T-helper 2 cell treated with Interferon-gamma antibody and Interleukin-4, amounts not matched to agents 100 ng/mL and 5 ng/mL, for 36 hours (primary cell): ENCODE measurements around the gene GEN1. TPM values are rescaled to one million over a fixed set of nuclear protein-coding genes. Genes with fewer than 3 reads are reported as not detected.

Experiments used
- intact Hi-C: fragments of 100-400 bp; cut with micrococcal nuclease; formaldehyde crosslinking; loops from one replicate; pipeline ENCODE4 v1.15.1; 2023
- total RNA-seq: library from RNA; stranded (reverse); gene quantifications from 2 replicates; pipeline ENCODE4 v1.2.3, GENCODE V29; 2022

Gene GEN1
- total RNA-seq, 1 donor from 2014 or later = 41.8 TPM

GRCh38 chr2:17793803-17794354 lies 39.9 kb downstream of the GEN1 start:
- intact Hi-C loops = no loop called here

- intact Hi-C loops = no loop called here
These were observed 41.4 kb downstream of the GEN1 start for GRCh38 chr2:17795309-17795708.

DNA sequence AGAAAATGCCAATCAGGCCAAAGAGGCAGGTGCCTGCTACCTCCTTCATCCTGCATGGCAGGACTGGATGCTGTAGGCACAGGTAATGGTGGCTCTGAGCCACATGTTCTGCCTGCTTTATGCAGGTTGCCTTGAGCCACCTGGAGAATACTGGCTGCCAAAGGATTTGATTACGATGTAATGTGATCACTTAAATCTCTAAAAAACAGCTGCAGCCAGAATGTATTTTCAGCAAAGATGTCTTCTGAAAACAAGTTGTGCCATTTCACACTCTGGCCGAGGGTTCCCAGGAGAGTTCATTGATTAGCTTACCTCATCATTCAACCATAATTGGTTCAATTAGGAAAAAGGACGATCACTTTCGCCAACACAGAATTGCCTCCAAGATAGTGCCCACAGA lies 44.4 kb downstream of the GEN1 start:
- intact Hi-C loops = no loop called here

DNA sequence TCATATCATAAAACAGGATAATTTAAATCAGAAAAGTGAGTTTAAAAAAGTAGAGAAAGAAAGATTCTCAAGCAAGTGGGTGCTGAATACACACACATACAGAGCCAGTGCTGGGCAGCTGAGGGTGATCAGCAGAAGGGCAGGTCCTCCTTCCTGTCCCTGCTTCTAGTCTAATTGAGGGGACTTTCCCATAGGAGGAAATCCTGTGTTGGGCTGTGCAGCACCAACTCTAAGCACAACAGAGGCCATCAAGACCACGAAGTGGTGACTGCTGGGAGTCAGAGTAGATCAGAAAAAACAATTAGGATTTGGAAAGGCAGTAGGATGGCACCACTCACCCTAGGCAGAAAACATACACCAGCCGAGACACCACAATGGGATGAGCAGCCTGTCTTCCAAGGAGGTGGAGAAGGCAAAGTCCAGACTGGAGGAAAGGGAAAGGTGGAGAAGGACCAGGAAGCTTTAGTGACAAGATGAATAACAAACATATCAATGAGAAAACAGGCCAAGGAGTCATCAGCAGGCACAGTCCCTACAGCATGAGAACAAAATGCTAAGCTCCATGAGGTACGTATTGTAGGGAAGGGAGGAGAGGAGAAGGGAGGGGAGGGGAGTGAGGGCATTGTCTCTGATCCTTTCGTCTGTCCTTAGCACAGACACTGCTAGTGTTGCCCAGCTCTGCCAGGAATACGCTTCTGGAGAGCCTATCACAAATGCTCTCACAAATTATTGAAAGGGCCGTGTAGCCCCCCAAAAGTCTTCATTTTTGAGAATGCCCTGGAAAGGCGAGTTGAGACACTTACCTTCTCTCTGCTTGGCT lies 45.6 kb downstream of the GEN1 start:
- intact Hi-C loops = no loop called here

GRCh38 chr2:17800219-17800618 lies 46.3 kb downstream of the GEN1 start:
- intact Hi-C loops = no loop called here

DNA sequence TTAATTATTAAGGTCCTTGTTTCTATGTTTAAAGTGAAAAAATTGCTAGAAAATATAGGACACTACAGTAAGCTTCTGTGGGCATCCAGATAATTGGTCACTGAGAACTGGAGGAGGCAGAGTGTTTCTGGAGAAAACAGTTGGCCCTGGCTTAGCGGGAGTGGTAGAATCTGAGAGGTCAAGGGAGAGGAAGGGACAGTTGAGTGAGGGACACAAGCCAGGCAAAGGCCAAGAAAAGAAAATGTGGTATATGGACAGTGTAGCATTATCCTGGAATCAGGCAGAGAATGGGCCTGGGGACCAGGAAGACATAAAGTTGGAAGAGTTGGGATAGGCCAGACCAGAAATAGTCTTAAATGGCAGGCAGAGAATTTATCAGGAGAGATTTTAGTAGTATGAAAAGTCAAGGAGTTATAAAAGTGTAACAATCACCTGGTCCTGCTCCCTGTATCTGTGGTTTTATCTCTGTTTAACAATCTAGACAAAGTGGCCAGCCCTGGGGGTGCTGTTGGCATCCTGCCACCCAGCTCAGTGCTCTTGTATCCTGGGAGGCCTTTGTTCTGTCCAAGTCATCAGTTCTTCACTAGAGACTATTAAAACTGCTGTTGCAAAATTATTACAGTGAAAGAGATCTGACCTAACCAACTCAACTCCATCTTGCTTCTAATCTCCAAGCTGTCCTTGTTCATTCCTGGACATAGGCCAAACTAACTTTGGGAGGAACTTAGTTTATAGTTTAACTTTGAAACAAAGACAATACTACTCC lies 46.9 kb downstream of the GEN1 start:
- intact Hi-C loops = no loop called here

DNA sequence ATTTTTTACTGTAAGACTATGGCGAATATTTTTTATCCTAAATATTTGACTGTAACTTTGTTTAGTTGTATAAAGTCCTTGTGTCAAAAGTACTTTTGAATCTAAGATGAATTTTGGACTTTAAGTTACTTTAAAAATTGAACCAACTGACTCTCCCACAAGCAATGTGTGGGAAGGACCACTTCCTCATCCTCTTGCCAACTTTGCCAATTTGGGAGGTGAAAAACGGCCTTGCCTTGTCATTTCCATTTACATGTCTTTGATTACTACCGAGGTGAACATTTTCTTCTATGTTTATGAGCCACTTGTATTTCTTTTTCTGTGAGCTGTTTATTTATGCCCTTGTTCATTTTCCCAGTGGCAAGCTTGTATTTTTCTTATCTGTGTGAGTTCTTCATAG lies 49.6 kb downstream of the GEN1 start:
- intact Hi-C loops = no loop called here

GRCh38 chr2:17804358-17804757 lies 50.4 kb downstream of the GEN1 start:
- intact Hi-C loops = no loop called here

DNA sequence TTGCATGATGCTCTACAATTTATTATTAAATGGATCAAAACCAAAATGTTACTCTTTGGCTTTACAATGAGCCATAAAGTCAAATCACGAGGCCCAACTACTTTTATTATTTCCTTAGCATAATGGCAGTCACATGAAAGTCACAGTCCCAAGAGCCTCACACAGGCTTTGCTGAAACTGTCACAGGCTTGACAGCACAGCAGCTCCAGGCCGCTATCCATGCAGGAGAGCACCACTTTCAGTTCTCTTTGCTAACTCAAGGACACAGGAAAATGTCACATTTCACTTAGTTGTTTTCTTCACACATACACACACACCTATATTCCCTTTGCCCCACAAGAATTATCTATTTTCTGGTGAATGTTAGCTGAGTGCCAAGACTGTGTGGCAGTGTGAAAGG lies 51.2 kb downstream of the GEN1 start:
- intact Hi-C loops = no loop called here

GRCh38 chr2:17805717-17806363 lies 51.9 kb downstream of the GEN1 start:
- intact Hi-C loops = no loop called here

GRCh38 chr2:17813010-17813741 lies 59.2 kb downstream of the GEN1 start:
- intact Hi-C loops = no loop called here

- intact Hi-C loops = no loop called here
These were observed 60.0 kb downstream of the GEN1 start for GRCh38 chr2:17813742-17814473.

- intact Hi-C loops = no loop called here
These were observed 60.7 kb downstream of the GEN1 start for GRCh38 chr2:17814601-17815000.

DNA sequence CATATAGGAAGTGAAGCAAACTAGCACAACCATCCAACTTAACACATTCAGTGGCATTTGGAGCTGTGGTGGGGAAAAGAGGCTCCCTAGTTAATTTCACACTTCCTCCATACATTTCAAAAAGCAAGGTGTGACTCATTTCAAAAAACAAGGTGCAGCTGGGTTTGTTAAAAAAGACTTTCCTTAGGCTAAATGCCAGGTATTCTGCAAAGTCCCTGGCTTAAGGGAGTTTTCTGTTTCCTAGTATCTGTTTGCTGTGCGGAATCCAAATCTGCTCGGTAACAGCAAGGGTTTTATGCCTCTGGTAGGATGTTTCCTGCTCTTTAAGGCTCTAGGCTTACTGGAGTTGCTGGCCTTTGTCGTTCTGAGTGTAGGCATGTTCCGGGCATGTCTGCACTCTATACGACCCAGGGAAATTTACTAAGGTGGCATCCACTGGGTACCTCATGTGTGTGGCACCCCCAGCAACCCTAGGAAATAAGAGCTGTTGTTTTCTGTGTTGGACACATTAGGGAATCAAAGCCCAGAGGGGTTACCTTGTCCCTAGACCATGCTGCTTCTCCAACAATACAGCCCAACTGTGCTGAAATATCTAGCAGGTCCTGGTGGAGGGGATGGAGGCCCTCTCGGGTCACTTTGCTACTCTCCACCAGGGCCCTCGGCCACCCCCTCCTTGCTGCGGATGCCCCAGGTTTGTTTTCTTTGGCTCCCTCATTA lies 61.7 kb downstream of the GEN1 start:
- intact Hi-C loops = no loop called here

DNA sequence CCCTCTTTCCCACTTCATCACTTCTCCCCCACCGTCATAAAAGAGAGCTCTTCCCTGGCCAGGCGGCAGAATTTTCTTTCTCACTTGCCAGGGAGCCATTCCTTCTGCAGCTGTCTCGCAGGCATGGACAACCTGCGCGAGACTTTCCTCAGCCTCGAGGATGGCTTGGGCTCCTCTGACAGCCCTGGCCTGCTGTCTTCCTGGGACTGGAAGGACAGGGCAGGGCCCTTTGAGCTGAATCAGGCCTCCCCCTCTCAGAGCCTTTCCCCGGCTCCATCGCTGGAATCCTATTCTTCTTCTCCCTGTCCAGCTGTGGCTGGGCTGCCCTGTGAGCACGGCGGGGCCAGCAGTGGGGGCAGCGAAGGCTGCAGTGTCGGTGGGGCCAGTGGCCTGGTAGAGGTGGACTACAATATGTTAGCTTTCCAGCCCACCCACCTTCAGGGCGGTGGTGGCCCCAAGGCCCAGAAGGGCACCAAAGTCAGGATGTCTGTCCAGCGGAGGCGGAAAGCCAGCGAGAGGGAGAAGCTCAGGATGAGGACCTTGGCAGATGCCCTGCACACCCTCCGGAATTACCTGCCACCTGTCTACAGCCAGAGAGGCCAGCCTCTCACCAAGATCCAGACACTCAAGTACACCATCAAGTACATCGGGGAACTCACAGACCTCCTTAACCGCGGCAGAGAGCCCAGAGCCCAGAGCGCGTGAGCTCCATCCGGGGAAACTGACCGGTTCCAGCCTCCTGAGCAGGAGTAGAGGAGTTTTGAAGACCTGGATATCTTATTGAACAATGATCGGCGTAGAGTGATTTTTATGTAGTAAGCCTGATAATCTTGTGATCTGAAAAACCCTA lies 62.7 kb downstream of the GEN1 start, which contains the start of gene MSGN1:
MSGN1 (plus strand) TSS at position 65 of the 850 bp plus-strand sequence; CDS start at position 124, 59 bp downstream.
- intact Hi-C loops = no loop called here

DNA sequence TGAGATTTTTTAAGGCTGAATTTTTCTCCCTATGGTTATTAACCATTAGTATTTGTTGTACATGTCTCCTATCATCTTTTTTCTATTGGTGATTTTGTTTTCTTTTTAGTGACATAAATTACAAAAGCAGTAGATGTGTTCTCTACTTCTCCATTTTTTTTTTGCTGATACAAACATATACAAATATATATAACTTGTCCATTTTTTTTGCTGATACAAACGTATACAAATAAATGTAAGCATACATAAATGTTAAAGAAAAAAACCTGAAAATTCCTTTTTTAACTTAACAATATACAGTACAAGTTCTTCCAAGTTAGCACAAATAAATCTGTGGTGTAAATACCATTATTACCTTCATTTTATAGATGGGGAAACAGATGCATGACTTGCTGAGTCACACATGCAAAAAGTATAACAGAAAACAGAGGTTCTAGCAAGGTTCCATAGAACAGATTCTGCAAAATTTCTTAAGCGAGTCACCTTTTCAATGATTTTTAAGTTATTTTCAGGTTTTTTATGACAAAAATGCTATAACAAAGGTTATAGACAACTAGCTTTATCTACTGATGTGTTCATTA lies 64.4 kb downstream of the GEN1 start:
- intact Hi-C loops = no loop called here

DNA sequence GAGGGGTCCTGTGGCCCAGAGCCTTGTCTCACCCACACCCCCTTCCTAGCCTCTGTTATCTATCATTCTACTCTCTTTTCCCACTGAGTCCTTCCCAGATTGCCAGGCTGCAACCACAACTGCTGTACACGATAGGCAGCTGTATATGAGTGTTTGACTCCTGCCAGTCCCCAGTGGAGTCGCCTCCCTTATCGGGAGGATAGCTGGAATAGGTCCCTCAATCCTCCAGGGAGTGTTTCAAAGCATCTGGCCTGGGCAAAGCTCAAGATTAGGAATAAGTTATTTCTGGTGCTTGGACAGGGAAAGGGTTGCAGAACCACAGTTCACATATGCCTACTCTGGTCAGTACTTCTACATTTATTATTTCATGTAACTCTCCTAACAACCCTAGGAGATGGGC lies 67.1 kb downstream of the GEN1 start:
- intact Hi-C loops = no loop called here
